GM23338 (cell line): ENCODE measurements around the gene NEK4. TPM values are rescaled to one million over a fixed set of nuclear protein-coding genes. Genes with fewer than 3 reads are reported as not detected.

Experiments used
- ATAC-seq: fragments of 200-7000 bp; cut with Tn5 transposase; 3 replicates; pipeline ENCODE4 v1.9.1; 2020
- DNase-seq: peaks from one replicate; pipeline ENCODE4 v3.0.0-alpha.2; 2015; ENCODE audit warnings: low spot score
- H2AFZ ChIP-seq: fragments of 200-600 bp; sonication (generic); 2 replicates; pipeline ENCODE4 v1.8.0; 2016; ENCODE audit warnings: antibody characterized with exemption, mild to moderate bottlenecking, moderate library complexity
- H3F3A ChIP-seq: fragments of 200-600 bp; sonication (generic); replicated peaks from 2 replicates; pipeline ENCODE4 v1.8.0; 2017; ENCODE audit warnings: antibody characterized with exemption, mixed run types, low read depth
- H3K27ac ChIP-seq: fragments of 200-600 bp; sonication (generic); 2 replicates; pipeline ENCODE4 v1.6.1; 2016; ENCODE audit warnings: low read depth
- H3K27me3 ChIP-seq: fragments of 200-600 bp; sonication (generic); 2 replicates; pipeline ENCODE4 v1.8.0; 2016; ENCODE audit warnings: mild to moderate bottlenecking, mixed run types, moderate library complexity; ENCODE audit not compliant: insufficient read depth
- H3K36me3 ChIP-seq: fragments of 200-600 bp; sonication (generic); 2 replicates; pipeline ENCODE4 v1.8.0; 2016; ENCODE audit warnings: mild to moderate bottlenecking; ENCODE audit not compliant: insufficient read depth
- H3K4me1 ChIP-seq: fragments of 200-600 bp; sonication (generic); 2 replicates; pipeline ENCODE4 v1.8.0; 2016; ENCODE audit warnings: mild to moderate bottlenecking, moderate library complexity; ENCODE audit not compliant: insufficient read depth
- H3K4me2 ChIP-seq: fragments of 200-600 bp; sonication (generic); 2 replicates; pipeline ENCODE4 v1.7.1; 2017; ENCODE audit warnings: mixed run types
- H3K4me3 ChIP-seq: fragments of 200-600 bp; sonication (generic); 2 replicates; pipeline ENCODE4 v1.6.1; 2016; ENCODE audit warnings: mixed run types
- H3K79me2 ChIP-seq: fragments of 200-600 bp; sonication (generic); replicated peaks from 2 replicates; pipeline ENCODE4 v1.8.0; 2017; ENCODE audit warnings: mild to moderate bottlenecking; ENCODE audit not compliant: insufficient read depth
- H3K9me2 ChIP-seq: fragments of 200-600 bp; sonication (generic); 2 replicates; pipeline ENCODE4 v1.8.0; 2017; ENCODE audit not compliant: insufficient read depth
- H4K20me1 ChIP-seq: fragments of 200-600 bp; sonication (generic); replicated peaks from 2 replicates; pipeline ENCODE4 v1.8.0; 2017; ENCODE audit warnings: mild to moderate bottlenecking; ENCODE audit not compliant: insufficient read depth
- H3K27ac Mint-ChIP-seq: 2 replicates; pipeline ENCODE4 v1.8.0; 2020; ENCODE audit warnings: inconsistent platforms, mild to moderate bottlenecking, moderate library complexity, mixed read lengths
- H3K27me3 Mint-ChIP-seq: 3 replicates; pipeline ENCODE4 v1.8.0; 2022; ENCODE audit warnings: low read depth, mild to moderate bottlenecking, moderate library complexity, mixed read lengths, inconsistent platforms; ENCODE audit not compliant: insufficient read depth, poor library complexity
- H3K36me3 Mint-ChIP-seq: 3 replicates; pipeline ENCODE4 v1.8.0; 2021; ENCODE audit warnings: low read depth, mild to moderate bottlenecking, inconsistent platforms, moderate library complexity, mixed read lengths
- H3K4me1 Mint-ChIP-seq: 3 replicates; pipeline ENCODE4 v1.8.0; 2020; ENCODE audit warnings: mild to moderate bottlenecking, inconsistent platforms, mixed read lengths
- H3K4me3 Mint-ChIP-seq: 3 replicates; pipeline ENCODE4 v1.8.0; 2021; ENCODE audit warnings: moderate library complexity, mild to moderate bottlenecking, inconsistent platforms, mixed read lengths
- H3K9me3 Mint-ChIP-seq: 3 replicates; pipeline ENCODE4 v1.8.0; 2020; ENCODE audit warnings: moderate library complexity, mild to moderate bottlenecking, inconsistent platforms, mixed read lengths
- CREB1 ChIP-seq: fragments of 250-450 bp; sonication (Bioruptor Pico); IDR thresholded peaks from 2 replicates; pipeline ENCODE4 v1.5.0; 2020; ENCODE audit warnings: low read depth, mild to moderate bottlenecking, moderate library complexity
- CTCF ChIP-seq, 2 experiments: fragments of 200-600 bp in 1 of 2; sonication (generic) in 1 of 2; conservative IDR thresholded peaks; 2 replicates each; pipeline versions ENCODE4 v1.5.1 to v1.6.1; 2016 to 2017; ENCODE audit warnings: antibody characterized with exemption in 2 of 2, low read depth in 2 of 2, mild to moderate bottlenecking in 2 of 2, moderate library complexity in 1 of 2
- ETS1 ChIP-seq: IDR thresholded peaks from 2 replicates; pipeline ENCODE4 v1.6.1; 2016; ENCODE audit warnings: antibody characterized with exemption
- EZH2 ChIP-seq: fragments of 200-600 bp; sonication (generic); IDR thresholded peaks from one replicate; pipeline ENCODE4 v1.8.0; 2017; ENCODE audit warnings: antibody characterized with exemption, mild to moderate bottlenecking, low read depth; ENCODE audit not compliant: unreplicated experiment
- JUNB ChIP-seq: IDR thresholded peaks from one replicate; pipeline ENCODE4 v1.6.1; 2016; ENCODE audit warnings: antibody characterized with exemption; ENCODE audit not compliant: unreplicated experiment
- NANOG ChIP-seq: IDR thresholded peaks from 2 replicates; pipeline ENCODE4 v1.6.1; 2016; ENCODE audit warnings: antibody characterized with exemption, borderline replicate concordance
- POLR2AphosphoS5 ChIP-seq: IDR thresholded peaks from 2 replicates; pipeline ENCODE4 v1.6.1; 2016; ENCODE audit warnings: antibody characterized with exemption, low read depth
- REST ChIP-seq: IDR thresholded peaks from one replicate; pipeline ENCODE4 v1.6.1; 2018; ENCODE audit warnings: antibody characterized with exemption; ENCODE audit not compliant: unreplicated experiment
- STAT1 ChIP-seq: IDR thresholded peaks from one replicate; pipeline ENCODE4 v1.6.1; 2016; ENCODE audit warnings: antibody characterized with exemption; ENCODE audit not compliant: unreplicated experiment
- ZNF331 ChIP-seq: fragments of 250-450 bp; sonication (Bioruptor Pico); IDR thresholded peaks from 2 replicates; pipeline ENCODE4 v1.5.0; 2020; ENCODE audit warnings: low read depth, mild to moderate bottlenecking, moderate library complexity
- ZNF462 ChIP-seq: fragments of 250-450 bp; sonication (Bioruptor Pico); IDR thresholded peaks from 2 replicates; pipeline ENCODE4 v1.5.0; 2020; ENCODE audit warnings: mild to moderate bottlenecking, moderate library complexity
- polyA plus RNA-seq: library from polyadenylated mRNA; unstranded; fragments of >200 nt; fragmentation: Nextera tagmentation; extraction: Ambion mirVana; gene quantifications from 2 replicates; pipeline ENCODE4 v1.2.1, GENCODE V29; 2016
- total RNA-seq: library from RNA; depleted of rRNA; stranded (reverse); fragments of >200 nt; shearing (Covaris generic); gene quantifications from 2 replicates; pipeline ENCODE4 v1.2.3, GENCODE V29; 2014

The NEK4 gene
- total and polyA plus RNA-seq, 2 experiments from 2014 or later, result 8.6 to 42.7 TPM

GRCh38 chr3:52695798-52696671, 74.7 kb downstream of the NEK4 start (continued):
- TF ChIP-seq CTCF (conservative IDR thresholded peaks at IDR 0.05; ENCODE audit: low read depth in 2 of 2), result no peak

- H3K4me3 ChIP-seq, result no peak overlapping the region
- no peaks in the 10 kb centered on the region for H3K4me1 ChIP-seq
- no peak overlapping the region for H3K4me3 Mint-ChIP-seq
- H2AFZ ChIP-seq, result no peak overlapping the region
- DNase-seq (no peak), ATAC-seq (no peak)
- no peaks in the 10 kb centered on the region for H3K4me1 Mint-ChIP-seq
- no peak overlapping the region for H3K27ac Mint-ChIP-seq
- peaks cover 69% of the 10 kb centered on the region for H3K36me3 ChIP-seq
- H3K79me2 ChIP-seq, result peaks cover 13% of the 10 kb centered on the region
- peaks cover 50% of the 10 kb centered on the region for H4K20me1 ChIP-seq
- H3F3A ChIP-seq, result peaks cover 71% of the 10 kb centered on the region
- no peak overlapping the region for H3K4me2 ChIP-seq
- H3K27me3 Mint-ChIP-seq, result peaks cover 5% of the 10 kb centered on the region
- peak overlapping the region; percentile 52 for H3K27ac ChIP-seq
- H3K36me3 Mint-ChIP-seq, result peaks cover 78% of the 10 kb centered on the region
- H3K27me3 ChIP-seq, result no peaks in the 10 kb centered on the region
- H3K9me3 Mint-ChIP-seq, result no peaks in the 10 kb centered on the region
- H3K9me2 ChIP-seq, result no peaks in the 10 kb centered on the region
- TF ChIP-seq ETS1, result no peak
- TF ChIP-seq EZH2, result no peak
- TF ChIP-seq ZNF331, result no peak
- no peak for TF ChIP-seq NANOG
- no peak; the same call in 1 of the 2 replicates for TF ChIP-seq POLR2AphosphoS5
- no peak for TF ChIP-seq CREB1 (CRISPR knock-in tag)
- TF ChIP-seq REST, result no peak
- no peak for TF ChIP-seq JUNB
- TF ChIP-seq ZNF462 (CRISPR knock-in tag), result no peak
- no peak for TF ChIP-seq STAT1
Observed at GRCh38 chr3:52694528-52695189, 76.1 kb downstream of the NEK4 start.
